ENCODE measurements around the gene IFI27L2.

IFI27L2 gene

GRCh38 chr14:94122438-94122837, 7.0 kb downstream of the IFI27L2 start:
- TF ChIP-seq ZFX (IDR thresholded peaks at IDR 0.05; ENCODE audit: borderline replicate concordance) (no peak), CTCF (IDR thresholded peaks at IDR 0.05) (no peak)

GRCh38 chr14:94121485-94121884, 7.9 kb downstream of the IFI27L2 start:
- TF ChIP-seq ZFX (IDR thresholded peaks at IDR 0.05; ENCODE audit: borderline replicate concordance) = no peak
- no peak for TF ChIP-seq CTCF (IDR thresholded peaks at IDR 0.05)
- H3K27ac ChIP-seq = no peak overlapping the region

More at GRCh38 chr14:94122438-94122837, 7.0 kb downstream of the IFI27L2 start:
- no peak overlapping the region for H3K27ac ChIP-seq

GRCh38 chr14:94120667-94121340, 8.6 kb downstream of the IFI27L2 start:
- TF ChIP-seq CTCF (IDR thresholded peaks at IDR 0.05) = no peak
- no peak for TF ChIP-seq ZFX (IDR thresholded peaks at IDR 0.05; ENCODE audit: borderline replicate concordance)
- no peak overlapping the region for H3K27ac ChIP-seq

- TF ChIP-seq ZFX (IDR thresholded peaks at IDR 0.05; ENCODE audit: borderline replicate concordance) (no peak), CTCF (IDR thresholded peaks at IDR 0.05) (no peak)
- no peak overlapping the region for H3K27ac ChIP-seq
These were observed 10.3 kb downstream of the IFI27L2 start for GRCh38 chr14:94119071-94119470.

- TF ChIP-seq CTCF (IDR thresholded peaks at IDR 0.05) = no peak
- no peak for TF ChIP-seq ZFX (IDR thresholded peaks at IDR 0.05; ENCODE audit: borderline replicate concordance)
These were observed 11.5 kb downstream of the IFI27L2 start for GRCh38 chr14:94117856-94118255.

GRCh38 chr14:94116701-94117100, 12.7 kb downstream of the IFI27L2 start:
- H3K27ac ChIP-seq = no peak overlapping the region
- TF ChIP-seq CTCF (IDR thresholded peaks at IDR 0.05) (no peak), ZFX (IDR thresholded peaks at IDR 0.05; ENCODE audit: borderline replicate concordance) (no peak)

More at GRCh38 chr14:94117856-94118255, 11.5 kb downstream of the IFI27L2 start:
- no peak overlapping the region for H3K27ac ChIP-seq

GRCh38 chr14:94115631-94116030, 13.8 kb downstream of the IFI27L2 start:
- TF ChIP-seq ZFX (IDR thresholded peaks at IDR 0.05; ENCODE audit: borderline replicate concordance) (no peak), CTCF (IDR thresholded peaks at IDR 0.05) (no peak)
- no peak overlapping the region for H3K27ac ChIP-seq

Data from 22Rv1 (cell line).